ENCODE data around the gene ZNF521. TPM values are rescaled to one million over a fixed set of nuclear protein-coding genes. Genes with fewer than 3 reads are reported as not detected.

The ZNF521 gene
- total and polyA plus RNA-seq, 10 of the 15 experiments (the other 5 are each of a cell fraction or from before 2014, with no cell fraction given): 0.02 to 0.05 (median 0.04) TPM; not detected in 6

- TF ChIP-seq CHD1 (IDR thresholded peaks at IDR 0.05; ENCODE audit: low read depth, low read length): no peak
- TF ChIP-seq MTA3 (IDR thresholded peaks at IDR 0.05; ENCODE audit: borderline replicate concordance, low read length): no peak
- no peak for TF ChIP-seq TAF1 (IDR thresholded peaks at IDR 0.05; ENCODE audit: borderline replicate concordance, low read depth, low read length)
- no peak for TF ChIP-seq NR2F1 (conservative IDR thresholded peaks at IDR 0.05)
Observed at GRCh38 chr18:25284281-25284680, 67.7 kb downstream of the ZNF521 start (continued).

GRCh38 chr18:25283781-25284180 lies 68.2 kb downstream of the ZNF521 start:
- ChIA-PET CTCF (no interaction called here), RAD21 (ENCODE audit: unreplicated experiment) (no interaction called here), POLR2A (interaction anchor here (0.6 kb wide), 1 partner anchor 61 kb away, joined by 4 read pairs; no protein-coding TSS in a partner anchor), SMC1A (ENCODE audit: uncharacterized antibody, unreplicated experiment) (no interaction called here)
- no peak for FAIRE-seq
- no peak for DNase-seq (ENCODE audit: low read depth, low spot score)
- ATAC-seq: no peak
- Histone ChIP-seq H3K27me3 (replicated peaks in 1 of 2; ENCODE audit: control insufficient read depth in 2 of 2, insufficient read depth in 2 of 2, low read length in 1 of 2) (peaks cover 2% of the 10 kb centered on the region in 2 experiments; a peak in 2 of 4 replicates), H3K79me2 (ENCODE audit: control insufficient read depth, insufficient read depth, low read length) (no peaks in the 10 kb centered on the region), H3K27ac (ENCODE audit: control insufficient read depth, insufficient read depth) (no peak overlapping the region), H4K20me1 (ENCODE audit: control insufficient read depth, insufficient read depth) (no peaks in the 10 kb centered on the region), H3K4me1 (ENCODE audit: control insufficient read depth, insufficient read depth, low read length) (no peaks in the 10 kb centered on the region), H2AFZ (ENCODE audit: control insufficient read depth, low read depth, low read length) (no peak overlapping the region), H3K4me2 (ENCODE audit: control insufficient read depth, insufficient read depth) (no peak overlapping the region), H3K36me3 (ENCODE audit: control insufficient read depth in 2 of 2, insufficient read depth in 2 of 2, low read length in 1 of 2) (no peaks in the 10 kb centered on the region), H3K4me3 (no peak overlapping the region), H3K9ac (ENCODE audit: control insufficient read depth, insufficient read depth, low read length) (no peak overlapping the region), H3K9me3 (replicated peaks; ENCODE audit: control insufficient read depth, insufficient read depth, low read length) (no peaks in the 10 kb centered on the region)
- WGBS (ENCODE audit: insufficient coverage, insufficient replicate concordance, low lambda C conversion rate, missing lambda C conversion rate): 21% methylated on average over 2 of the region's 2 CpGs
- no TSS peak for BruUV-seq (replicated peaks)
- in situ Hi-C loops (cut with MboI) (no loop called here), intact Hi-C loops (cut with micrococcal nuclease; ENCODE audit: unreplicated experiment) (no loop called here)
- TF ChIP-seq FOXM1 (IDR thresholded peaks at IDR 0.05; ENCODE audit: low read depth, low read length) (no peak), SP1 (IDR thresholded peaks at IDR 0.05; ENCODE audit: low read depth, low read length) (no peak), ELK1 (IDR thresholded peaks at IDR 0.05; ENCODE audit: low read depth, low read length) (no peak), E2F8 (IDR thresholded peaks at IDR 0.05; ENCODE audit: low read depth, partially characterized antibody) (no peak), CBX3 (IDR thresholded peaks at IDR 0.05; ENCODE audit: borderline replicate concordance, low read depth) (no peak), BACH1 (IDR thresholded peaks at IDR 0.05; ENCODE audit: borderline replicate concordance) (no peak), SMC3 (IDR thresholded peaks at IDR 0.05; ENCODE audit: borderline replicate concordance, low read length) (no peak), CUX1 (IDR thresholded peaks at IDR 0.05; ENCODE audit: insufficient replicate concordance, low read depth, low read length) (no peak), JUND (IDR thresholded peaks at IDR 0.05; ENCODE audit: low read depth, low read length) (no peak)
